Measurements from ENCODE around the gene NOVA2. TPM values are rescaled to one million over a fixed set of nuclear protein-coding genes. Genes with fewer than 3 reads are reported as not detected.

Gene NOVA2, protein sequence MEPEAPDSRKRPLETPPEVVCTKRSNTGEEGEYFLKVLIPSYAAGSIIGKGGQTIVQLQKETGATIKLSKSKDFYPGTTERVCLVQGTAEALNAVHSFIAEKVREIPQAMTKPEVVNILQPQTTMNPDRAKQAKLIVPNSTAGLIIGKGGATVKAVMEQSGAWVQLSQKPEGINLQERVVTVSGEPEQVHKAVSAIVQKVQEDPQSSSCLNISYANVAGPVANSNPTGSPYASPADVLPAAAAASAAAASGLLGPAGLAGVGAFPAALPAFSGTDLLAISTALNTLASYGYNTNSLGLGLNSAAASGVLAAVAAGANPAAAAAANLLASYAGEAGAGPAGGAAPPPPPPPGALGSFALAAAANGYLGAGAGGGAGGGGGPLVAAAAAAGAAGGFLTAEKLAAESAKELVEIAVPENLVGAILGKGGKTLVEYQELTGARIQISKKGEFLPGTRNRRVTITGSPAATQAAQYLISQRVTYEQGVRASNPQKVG
- total RNA-seq = not detected
- 0 reads per million in 2 donors for total RNA-seq

GRCh38 chr19:45973553-45974338 is at the start of gene NOVA2:
NOVA2 (minus strand) TSS chr19:45973865; CDS start chr19:45973351, 514 bp downstream.
- Mint-ChIP-seq H3K27me3 (peaks cover 81% of the 10 kb centered on the region), H3K4me1 (peaks cover 17% of the 10 kb centered on the region), H3K4me3 (peak within 1 kb of the TSS; percentile 80), H3K36me3 (ENCODE audit: low read depth) (peaks cover 13% of the 10 kb centered on the region), H3K27ac (peak within 1 kb of the TSS; percentile 51)
- H3K9me3 ChIP-seq (ENCODE audit: control insufficient read depth, low read length, poor library complexity, severe bottlenecking) = no peaks in the 10 kb centered on the region
- ATAC-seq (no peak), DNase-seq (no peak)

GRCh38 chr19:46023311-46023779 is 49.7 kb upstream of the NOVA2 start:
- no peak overlapping the region for H3K4me3 Mint-ChIP-seq
- H3K36me3 Mint-ChIP-seq (ENCODE audit: low read depth) = no peaks in the 10 kb centered on the region
- no peaks in the 10 kb centered on the region for H3K9me3 ChIP-seq (ENCODE audit: control insufficient read depth, low read length, poor library complexity, severe bottlenecking)
- DNase-seq (no peak), ATAC-seq (no peak)
- peaks cover 7% of the 10 kb centered on the region for H3K27me3 Mint-ChIP-seq
- H3K4me1 Mint-ChIP-seq = peaks cover 7% of the 10 kb centered on the region
- no peak overlapping the region for H3K27ac Mint-ChIP-seq

DNA sequence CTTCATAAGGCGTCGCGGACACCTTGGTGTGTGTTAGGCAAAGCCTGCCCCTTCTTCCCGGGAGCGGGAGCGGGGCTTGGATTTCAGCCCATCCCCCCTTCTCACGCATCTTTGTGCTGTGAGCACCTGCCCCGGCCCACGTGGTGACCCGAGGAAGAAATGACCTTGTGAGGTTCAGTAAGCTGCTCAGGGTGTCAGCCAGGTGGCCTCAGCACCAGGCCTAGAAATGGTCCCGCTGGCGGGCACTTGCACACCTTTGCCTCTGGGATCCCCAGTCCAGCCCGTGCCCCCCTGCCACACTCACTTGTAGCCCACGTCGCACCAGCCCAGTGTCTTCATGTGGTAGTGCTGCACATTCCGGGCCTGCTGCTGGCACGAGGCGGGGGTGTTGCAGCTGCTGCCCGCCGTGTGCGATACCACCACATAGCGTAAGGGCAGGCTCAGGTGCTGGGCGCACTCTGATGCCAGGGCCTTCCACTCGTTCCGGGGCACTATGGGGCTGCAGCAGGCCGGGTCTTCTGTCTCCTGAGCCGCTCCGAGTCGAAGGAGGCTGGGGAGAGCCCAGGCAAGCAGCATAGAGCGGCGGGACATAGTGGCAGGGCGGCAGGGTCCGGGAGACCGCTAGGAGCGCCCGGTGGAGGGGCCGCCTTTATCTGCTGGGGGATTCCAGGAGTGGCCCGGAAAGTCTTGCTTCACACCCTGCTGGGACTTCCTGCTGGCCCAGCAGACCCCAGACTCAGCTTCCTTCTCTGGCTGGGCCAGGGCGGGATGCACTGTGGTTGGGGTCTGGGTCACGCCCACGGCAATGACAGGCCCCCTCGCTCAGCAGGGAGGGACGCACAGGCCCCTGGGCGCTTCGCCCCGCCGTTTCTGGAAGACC is 49.0 kb upstream of the NOVA2 start, which contains the start of gene PGLYRP1:
TSS of gene PGLYRP1 (minus strand) at position 623 of the 880 bp plus-strand sequence. CDS start at position 591, 32 bp downstream.
- Mint-ChIP-seq H3K36me3 (ENCODE audit: low read depth) (no peaks in the 10 kb centered on the region), H3K27ac (no peak within 1 kb of the TSS), H3K4me1 (peaks cover 7% of the 10 kb centered on the region), H3K4me3 (no peak within 1 kb of the TSS), H3K27me3 (peaks cover 7% of the 10 kb centered on the region)
- DNase-seq (no peak), ATAC-seq (no peak)
- no peaks in the 10 kb centered on the region for H3K9me3 ChIP-seq (ENCODE audit: control insufficient read depth, low read length, poor library complexity, severe bottlenecking)

DNA sequence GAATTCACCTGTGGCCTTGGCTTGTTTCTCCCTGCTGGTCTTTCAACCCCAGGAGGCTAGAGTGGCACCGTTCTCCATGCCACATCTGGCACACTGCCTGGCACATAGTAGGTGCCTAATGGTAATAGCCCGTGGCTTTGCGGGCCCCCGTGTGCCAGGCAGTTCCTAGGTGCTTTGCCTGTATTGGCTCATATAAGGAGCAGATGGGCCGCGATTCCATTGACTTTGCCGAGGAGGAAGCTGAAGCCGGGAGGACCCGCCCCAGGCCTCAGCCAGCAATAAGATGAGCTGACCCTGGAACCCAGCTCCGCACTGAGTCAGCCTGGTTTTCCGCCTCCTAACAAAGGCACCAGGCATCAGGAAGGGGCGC is 48.4 kb upstream of the NOVA2 start:
- ATAC-seq = no peak
- no peaks in the 10 kb centered on the region for H3K36me3 Mint-ChIP-seq (ENCODE audit: low read depth)
- no peak overlapping the region for H3K4me3 Mint-ChIP-seq
- H3K27me3 Mint-ChIP-seq = peaks cover 7% of the 10 kb centered on the region
- H3K9me3 ChIP-seq (ENCODE audit: control insufficient read depth, low read length, poor library complexity, severe bottlenecking) = no peaks in the 10 kb centered on the region
- DNase-seq = no peak
- peaks cover 7% of the 10 kb centered on the region for H3K4me1 Mint-ChIP-seq
- H3K27ac Mint-ChIP-seq = no peak overlapping the region

DNA sequence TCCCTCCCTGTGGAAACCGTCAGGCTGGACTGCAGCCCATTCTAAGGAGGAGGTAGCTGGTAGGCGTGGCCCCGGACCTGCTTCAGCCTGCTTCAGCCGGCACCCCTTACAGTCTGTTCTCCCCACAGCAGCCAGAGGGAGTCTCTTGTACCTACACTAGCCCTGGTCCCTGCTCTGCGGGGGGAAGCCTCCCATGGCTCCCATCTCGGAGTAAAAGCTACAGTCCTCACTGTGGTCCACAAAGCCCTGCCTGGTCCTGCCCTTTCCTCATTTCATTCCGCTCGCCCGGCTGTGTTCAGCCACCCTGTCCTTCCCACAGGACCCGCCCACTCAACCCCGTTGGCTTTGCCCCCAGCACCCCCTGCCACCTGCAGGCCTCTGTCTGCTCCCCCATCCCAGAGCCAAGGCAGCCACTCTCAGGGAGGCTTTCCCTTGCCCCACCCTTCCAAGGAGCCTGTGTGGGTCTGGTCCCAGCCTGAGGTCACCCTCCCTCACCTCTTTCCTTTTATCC is 47.9 kb upstream of the NOVA2 start:
- no peaks in the 10 kb centered on the region for H3K9me3 ChIP-seq (ENCODE audit: control insufficient read depth, low read length, poor library complexity, severe bottlenecking)
- ATAC-seq = no peak
- no peak for DNase-seq
- peaks cover 6% of the 10 kb centered on the region for H3K4me1 Mint-ChIP-seq
- no peak overlapping the region for H3K27ac Mint-ChIP-seq
- no peaks in the 10 kb centered on the region for H3K36me3 Mint-ChIP-seq (ENCODE audit: low read depth)
- no peak overlapping the region for H3K4me3 Mint-ChIP-seq
- peaks cover 7% of the 10 kb centered on the region for H3K27me3 Mint-ChIP-seq

DNA sequence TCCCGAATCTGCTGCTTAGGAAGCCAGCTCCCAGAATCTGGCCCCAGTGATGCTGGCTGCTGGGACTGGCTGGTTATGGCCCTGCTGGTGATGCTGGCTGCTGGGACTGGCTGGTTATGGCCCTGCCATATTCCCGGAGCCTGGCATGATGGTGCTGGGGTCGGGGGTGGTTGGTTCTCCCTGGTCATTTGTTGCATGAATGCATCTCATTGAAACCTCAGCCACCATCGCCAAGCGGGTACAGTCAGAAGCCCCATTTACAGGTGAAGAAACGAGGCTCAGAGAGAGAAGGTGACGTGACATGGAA is 47.1 kb upstream of the NOVA2 start:
- peaks cover 9% of the 10 kb centered on the region for H3K4me1 Mint-ChIP-seq
- no peak overlapping the region for H3K27ac Mint-ChIP-seq
- DNase-seq (no peak), ATAC-seq (no peak)
- no peak overlapping the region for H3K4me3 Mint-ChIP-seq
- peaks cover 7% of the 10 kb centered on the region for H3K27me3 Mint-ChIP-seq
- no peaks in the 10 kb centered on the region for H3K9me3 ChIP-seq (ENCODE audit: control insufficient read depth, low read length, poor library complexity, severe bottlenecking)
- no peaks in the 10 kb centered on the region for H3K36me3 Mint-ChIP-seq (ENCODE audit: low read depth)

GRCh38 chr19:46019270-46019669 is 45.6 kb upstream of the NOVA2 start:
- no peaks in the 10 kb centered on the region for H3K9me3 ChIP-seq (ENCODE audit: control insufficient read depth, low read length, poor library complexity, severe bottlenecking)
- Mint-ChIP-seq H3K27me3 (peaks cover 6% of the 10 kb centered on the region), H3K27ac (no peak overlapping the region), H3K4me3 (no peak overlapping the region), H3K4me1 (peaks cover 16% of the 10 kb centered on the region), H3K36me3 (ENCODE audit: low read depth) (no peaks in the 10 kb centered on the region)
- ATAC-seq = no peak
- DNase-seq = no peak

- H3K4me1 Mint-ChIP-seq = peaks cover 16% of the 10 kb centered on the region
- H3K4me3 Mint-ChIP-seq = no peak overlapping the region
- no peak for ATAC-seq
Measured at GRCh38 chr19:46018729-46019251, 45.1 kb upstream of the NOVA2 start.

GRCh38 chr19:46017874-46018675 is 44.4 kb upstream of the NOVA2 start:
- no peak for DNase-seq
- H3K4me3 Mint-ChIP-seq = no peak overlapping the region
- no peaks in the 10 kb centered on the region for H3K36me3 Mint-ChIP-seq (ENCODE audit: low read depth)
- peaks cover 16% of the 10 kb centered on the region for H3K4me1 Mint-ChIP-seq
- H3K9me3 ChIP-seq (ENCODE audit: control insufficient read depth, low read length, poor library complexity, severe bottlenecking) = no peaks in the 10 kb centered on the region
- H3K27me3 Mint-ChIP-seq = no peaks in the 10 kb centered on the region
- no peak overlapping the region for H3K27ac Mint-ChIP-seq
- ATAC-seq = no peak

More at GRCh38 chr19:46018729-46019251, 45.1 kb upstream of the NOVA2 start:
- Mint-ChIP-seq H3K36me3 (ENCODE audit: low read depth) (no peaks in the 10 kb centered on the region), H3K27ac (no peak overlapping the region), H3K27me3 (peaks cover 1% of the 10 kb centered on the region)
- H3K9me3 ChIP-seq (ENCODE audit: control insufficient read depth, low read length, poor library complexity, severe bottlenecking) = no peaks in the 10 kb centered on the region
- no peak for DNase-seq

DNA sequence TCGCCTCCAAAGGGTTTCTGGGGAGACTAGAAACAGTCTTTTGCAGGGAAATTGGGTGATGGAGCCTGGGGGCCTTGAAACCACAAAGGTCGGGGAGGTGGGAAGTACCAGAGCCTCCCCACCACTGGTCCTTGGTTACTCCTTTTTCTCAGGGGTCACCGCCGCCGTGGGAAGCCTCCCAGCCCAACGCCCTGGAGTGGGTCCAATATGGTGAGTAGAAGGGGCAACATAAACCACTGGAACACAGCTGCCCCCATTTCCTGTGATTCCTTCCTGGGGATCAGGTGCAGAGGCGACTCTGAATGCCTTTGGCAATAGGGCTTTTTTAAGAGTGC is 43.4 kb upstream of the NOVA2 start:
- ATAC-seq (no peak), DNase-seq (no peak)
- Mint-ChIP-seq H3K36me3 (ENCODE audit: low read depth) (no peaks in the 10 kb centered on the region), H3K27me3 (no peaks in the 10 kb centered on the region), H3K27ac (no peak overlapping the region), H3K4me1 (peaks cover 16% of the 10 kb centered on the region), H3K4me3 (peak overlapping the region; percentile 94)
- H3K9me3 ChIP-seq (ENCODE audit: control insufficient read depth, low read length, poor library complexity, severe bottlenecking) = no peaks in the 10 kb centered on the region

DNA sequence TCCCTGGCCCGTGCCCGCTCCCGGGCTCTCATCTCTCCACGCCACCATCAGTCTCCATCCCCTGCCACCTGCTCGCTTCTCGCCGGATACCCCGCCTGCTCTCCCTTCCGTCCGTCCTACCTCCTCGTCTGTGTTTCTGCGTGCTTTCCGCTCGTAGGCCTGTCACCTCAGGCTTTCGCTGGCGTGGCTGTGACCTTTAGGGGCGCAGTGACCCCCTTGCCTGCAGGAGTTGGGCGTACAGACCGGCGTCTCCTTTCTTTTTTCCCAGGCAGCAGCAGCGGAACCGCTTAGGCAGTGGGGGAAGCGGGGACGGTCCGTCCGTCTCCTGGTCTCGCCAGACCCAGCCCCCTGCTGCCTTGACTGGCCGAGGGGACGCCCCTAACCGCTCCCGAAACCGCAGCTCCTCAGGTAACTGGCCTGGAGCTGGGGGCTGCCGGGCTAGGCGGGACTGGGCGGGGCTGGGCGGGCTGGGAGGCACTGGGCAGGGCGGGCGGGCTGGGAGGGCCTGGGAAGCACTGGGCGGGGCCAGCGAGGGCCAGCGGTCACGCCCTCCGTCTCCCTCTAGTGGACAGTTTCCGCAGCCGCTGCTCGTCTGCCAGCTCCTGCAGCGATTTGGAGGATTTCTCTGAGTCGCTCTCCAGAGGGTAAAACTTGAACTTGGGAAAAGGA is 42.9 kb upstream of the NOVA2 start:
- peak; percentile 76 to 79 (median 78) for DNase-seq
- H3K36me3 Mint-ChIP-seq (ENCODE audit: low read depth) = no peaks in the 10 kb centered on the region
- peaks cover 16% of the 10 kb centered on the region for H3K4me1 Mint-ChIP-seq
- H3K4me3 Mint-ChIP-seq = peak overlapping the region; percentile 94
- peak overlapping the region; percentile 32 for H3K27ac Mint-ChIP-seq
- peak; percentile 80 for ATAC-seq
- no peaks in the 10 kb centered on the region for H3K9me3 ChIP-seq (ENCODE audit: control insufficient read depth, low read length, poor library complexity, severe bottlenecking)
- H3K27me3 Mint-ChIP-seq = no peaks in the 10 kb centered on the region
